T-helper 1 cell (primary cell): ENCODE results near the gene MESP1.

Experiments used
- DNase-seq, 5 donors: peaks; one replicate each; pipeline ENCODE4 v3.0.0-alpha.2; 2012 to 2020

Gene MESP1

DNA sequence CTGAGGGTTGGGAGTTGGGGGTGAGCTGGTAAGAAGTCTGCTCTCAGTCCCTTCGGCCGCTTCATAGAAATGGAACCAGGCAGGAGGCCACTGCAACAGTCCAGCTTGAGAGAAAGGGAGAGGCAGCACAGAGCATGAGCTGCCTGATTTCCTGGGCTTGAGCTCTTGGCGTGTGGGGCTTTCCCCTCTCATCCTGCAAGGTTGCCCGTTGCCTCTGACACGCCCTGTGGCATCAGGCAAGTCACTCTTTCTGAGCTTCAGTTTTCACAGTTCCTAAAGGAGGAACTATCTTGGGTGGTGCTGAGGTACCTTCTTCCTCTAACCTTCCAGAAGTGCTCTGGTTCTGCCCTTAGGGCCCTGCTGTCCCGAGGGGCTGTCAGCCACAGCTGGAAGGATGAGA, 30.0 kb upstream of the MESP1 start:
- peak in 1 of 5 donors; percentile 53 for DNase-seq

DNA sequence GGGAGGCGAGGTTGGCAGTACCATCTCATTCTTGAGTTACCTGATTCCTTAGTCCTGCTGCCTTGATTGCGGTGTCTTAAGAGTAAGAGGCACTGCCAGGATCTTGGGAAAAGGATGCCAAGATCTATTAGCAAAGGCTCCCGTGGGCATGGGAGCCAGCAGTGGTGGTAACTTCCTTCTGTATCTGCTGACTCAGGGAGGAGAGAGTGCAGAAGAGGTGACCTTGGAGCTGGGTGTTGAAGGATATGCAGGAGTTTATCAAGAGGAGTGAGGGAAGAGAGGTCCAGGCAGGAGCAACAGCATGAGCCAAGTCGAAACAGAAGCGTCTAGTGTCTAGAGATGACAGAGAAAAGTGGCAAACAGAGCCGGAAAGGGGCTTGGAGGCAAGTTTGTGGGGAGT, 29.6 kb upstream of the MESP1 start:
- DNase-seq: no peak

- DNase-seq: no peak
Observed at GRCh38 chr15:89778861-89779260, 27.8 kb upstream of the MESP1 start.

GRCh38 chr15:89777782-89778380, 26.8 kb upstream of the MESP1 start:
- DNase-seq: no peak

- no peak for DNase-seq
Observed at GRCh38 chr15:89777073-89777751, 26.2 kb upstream of the MESP1 start.

DNA sequence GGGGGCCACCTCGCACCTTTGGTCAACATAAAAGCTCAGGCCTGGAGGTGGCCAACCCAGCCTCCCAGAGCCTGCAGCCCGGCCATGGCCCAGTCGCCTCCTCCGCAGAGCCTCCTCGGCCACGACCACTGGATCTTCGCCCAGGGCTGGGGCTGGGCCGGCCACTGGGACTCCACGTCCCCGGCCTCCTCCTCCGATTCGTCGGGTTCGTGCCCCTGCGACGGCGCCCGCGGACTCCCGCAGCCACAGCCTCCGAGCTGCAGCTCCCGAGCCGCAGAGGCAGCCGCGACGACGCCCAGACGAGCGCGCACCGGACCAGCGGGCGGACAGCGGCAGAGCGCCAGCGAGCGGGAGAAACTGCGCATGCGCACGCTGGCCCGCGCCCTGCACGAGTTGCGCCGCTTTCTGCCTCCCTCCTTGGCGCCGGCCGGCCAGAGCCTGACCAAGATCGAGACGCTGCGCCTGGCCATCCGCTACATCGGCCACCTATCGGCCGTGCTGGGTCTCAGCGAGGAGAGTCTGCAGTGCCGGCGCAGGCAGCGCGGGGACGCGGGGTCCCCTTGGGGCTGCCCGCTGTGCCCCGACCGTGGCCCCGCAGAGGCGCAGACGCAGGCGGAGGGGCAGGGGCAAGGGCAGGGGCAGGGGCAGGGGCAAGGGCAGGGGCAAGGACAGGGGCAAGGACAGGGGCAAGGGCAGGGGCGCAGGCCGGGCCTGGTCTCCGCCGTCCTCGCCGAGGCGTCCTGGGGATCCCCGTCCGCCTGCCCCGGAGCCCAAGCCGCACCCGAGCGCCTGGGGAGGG, 25.4 kb upstream of the MESP1 start, which contains the start of gene MESP2:
Gene MESP2, plus strand, starts transcription at position 59 of the 799 bp plus-strand sequence. Its CDS starts 26 bp downstream, at position 85.
- DNase-seq: peak in 3 of 5 donors; percentile 28 to 52 (median 36)

DNA sequence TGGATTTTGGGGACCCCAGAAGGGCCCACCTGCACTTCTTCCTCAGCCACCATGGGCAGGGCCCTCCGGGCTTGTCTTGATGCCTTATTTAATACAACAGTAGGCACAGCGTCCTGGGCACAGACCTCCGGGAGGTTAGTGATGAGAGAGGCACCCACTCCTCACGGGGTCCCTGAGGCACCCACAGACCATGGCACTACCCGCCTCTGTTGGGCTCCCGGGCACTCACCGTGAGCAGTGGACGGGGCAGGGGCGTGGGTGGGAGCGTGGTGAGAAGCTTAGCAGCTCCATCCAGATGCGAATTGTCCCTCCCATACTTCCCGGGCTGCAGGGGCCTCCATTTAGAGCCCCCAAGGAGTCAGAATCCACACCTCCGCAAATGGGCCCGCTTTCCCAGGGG, 24.8 kb upstream of the MESP1 start:
- no peak for DNase-seq

DNA sequence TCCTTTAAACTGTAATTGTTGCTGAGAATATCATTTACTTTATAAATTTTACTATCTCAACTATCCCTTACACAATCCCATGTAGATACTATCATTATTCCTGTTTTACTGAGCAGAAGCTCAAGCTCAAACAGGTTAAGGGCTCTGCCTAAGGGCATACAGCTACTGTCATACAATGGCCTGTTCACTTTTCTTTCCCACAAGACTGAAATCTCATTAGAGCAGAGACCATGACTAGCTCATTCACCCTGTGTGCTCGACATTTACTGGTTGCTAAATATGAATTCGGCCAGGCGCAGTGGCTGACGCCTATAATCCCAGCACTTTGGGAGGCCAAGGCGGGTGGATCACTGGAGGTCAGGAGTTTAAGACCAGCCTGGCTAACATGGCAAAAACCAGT, 23.4 kb upstream of the MESP1 start:
- DNase-seq: no peak

DNA sequence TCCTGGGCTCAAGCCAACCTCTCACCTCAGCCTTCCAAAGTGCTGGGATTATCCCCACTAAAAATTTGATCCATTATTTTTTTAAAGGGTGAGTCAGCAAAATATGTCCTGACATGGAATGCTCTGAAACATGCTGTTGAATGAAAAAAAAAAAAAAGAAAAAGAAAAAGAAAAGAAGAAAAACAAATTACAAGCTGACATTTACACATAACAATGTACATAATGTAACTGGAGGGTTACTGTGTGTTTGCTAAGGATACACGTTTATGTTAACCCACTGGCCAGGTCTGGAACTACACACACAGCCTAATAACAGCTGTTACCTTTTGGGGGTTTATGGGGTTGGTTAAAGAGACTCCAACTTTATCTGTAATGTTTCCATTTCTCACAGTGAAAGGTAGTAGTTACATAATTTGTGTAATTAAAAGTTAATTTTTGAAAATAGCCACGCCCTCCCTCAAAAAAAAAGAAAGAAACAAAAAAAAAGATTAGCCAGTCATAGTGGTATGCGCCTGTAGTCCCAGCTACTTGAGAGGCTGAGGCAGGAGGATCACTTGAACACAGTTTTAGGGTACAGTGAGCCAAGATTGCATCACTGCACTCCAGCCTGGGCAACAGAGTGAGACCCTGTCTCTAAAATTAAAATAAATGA, 22.0 kb upstream of the MESP1 start:
- no peak for DNase-seq

DNA sequence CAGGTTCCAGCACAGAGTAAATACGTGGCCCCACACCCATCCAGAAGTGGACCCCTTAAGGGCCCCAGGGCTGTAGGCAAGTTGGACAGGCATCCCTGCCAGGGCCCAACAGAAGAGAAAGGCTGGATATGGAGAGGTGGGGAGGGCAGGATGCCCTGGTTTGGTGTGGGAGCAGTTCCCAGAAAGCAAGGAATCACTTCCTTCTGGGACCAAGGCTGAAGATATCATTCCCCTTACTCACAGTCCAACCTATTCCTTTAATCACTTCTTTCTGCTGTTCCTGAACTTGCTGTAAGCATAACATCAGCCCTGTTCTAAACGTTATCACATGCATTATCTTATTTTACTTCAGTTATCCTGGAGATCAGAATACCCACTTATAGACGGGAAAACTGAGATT, 19.0 kb upstream of the MESP1 start:
- no peak for DNase-seq

GRCh38 chr15:89769366-89769765, 18.3 kb upstream of the MESP1 start:
- DNase-seq: no peak

DNA sequence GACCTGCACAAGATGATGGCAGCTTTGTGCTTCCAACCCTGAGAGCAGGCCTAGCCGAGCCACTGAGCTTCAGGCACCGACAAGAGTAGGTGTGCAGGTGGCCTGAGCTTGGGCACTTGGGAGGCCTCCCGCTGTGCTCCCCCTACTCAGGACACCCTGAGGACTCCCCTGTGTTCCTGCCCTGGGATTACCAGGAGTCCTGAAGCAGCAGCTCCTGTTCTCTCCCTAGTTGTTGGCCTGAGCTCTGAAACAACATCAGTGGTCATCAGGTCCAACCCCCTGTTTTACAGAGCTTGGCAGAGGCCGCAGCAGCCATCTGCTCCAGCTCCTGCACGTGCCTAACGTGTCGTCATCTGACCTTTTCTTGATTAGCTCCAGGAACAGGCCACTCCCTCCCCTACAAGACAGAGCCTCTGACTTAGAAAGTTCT, 17.0 kb upstream of the MESP1 start:
- no peak for DNase-seq

DNA sequence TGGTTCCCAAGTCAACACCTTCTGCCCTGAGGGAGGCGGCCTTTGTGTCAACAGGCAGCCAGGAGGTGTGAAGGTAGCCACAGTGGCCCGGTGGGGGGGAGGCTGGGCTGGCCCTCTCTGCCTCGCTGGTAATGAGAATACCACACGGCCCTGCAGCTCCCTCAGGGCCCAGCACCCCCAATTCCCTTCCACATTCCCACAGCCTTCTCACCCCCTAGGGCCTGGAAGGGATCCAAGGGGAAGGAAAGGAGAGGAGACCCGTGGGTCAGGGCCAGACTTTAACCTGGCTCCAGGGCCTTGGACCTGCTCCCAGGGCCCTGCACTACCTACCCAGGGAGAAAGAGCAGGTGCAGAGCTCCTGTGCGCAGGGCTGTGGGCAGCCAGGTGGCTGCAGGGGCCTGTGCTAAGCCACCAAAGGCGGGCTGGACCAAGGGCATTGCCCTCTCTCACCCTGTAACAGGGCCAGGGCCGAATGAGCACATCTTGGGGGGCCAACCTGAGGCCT, 16.4 kb upstream of the MESP1 start:
- DNase-seq: no peak

DNA sequence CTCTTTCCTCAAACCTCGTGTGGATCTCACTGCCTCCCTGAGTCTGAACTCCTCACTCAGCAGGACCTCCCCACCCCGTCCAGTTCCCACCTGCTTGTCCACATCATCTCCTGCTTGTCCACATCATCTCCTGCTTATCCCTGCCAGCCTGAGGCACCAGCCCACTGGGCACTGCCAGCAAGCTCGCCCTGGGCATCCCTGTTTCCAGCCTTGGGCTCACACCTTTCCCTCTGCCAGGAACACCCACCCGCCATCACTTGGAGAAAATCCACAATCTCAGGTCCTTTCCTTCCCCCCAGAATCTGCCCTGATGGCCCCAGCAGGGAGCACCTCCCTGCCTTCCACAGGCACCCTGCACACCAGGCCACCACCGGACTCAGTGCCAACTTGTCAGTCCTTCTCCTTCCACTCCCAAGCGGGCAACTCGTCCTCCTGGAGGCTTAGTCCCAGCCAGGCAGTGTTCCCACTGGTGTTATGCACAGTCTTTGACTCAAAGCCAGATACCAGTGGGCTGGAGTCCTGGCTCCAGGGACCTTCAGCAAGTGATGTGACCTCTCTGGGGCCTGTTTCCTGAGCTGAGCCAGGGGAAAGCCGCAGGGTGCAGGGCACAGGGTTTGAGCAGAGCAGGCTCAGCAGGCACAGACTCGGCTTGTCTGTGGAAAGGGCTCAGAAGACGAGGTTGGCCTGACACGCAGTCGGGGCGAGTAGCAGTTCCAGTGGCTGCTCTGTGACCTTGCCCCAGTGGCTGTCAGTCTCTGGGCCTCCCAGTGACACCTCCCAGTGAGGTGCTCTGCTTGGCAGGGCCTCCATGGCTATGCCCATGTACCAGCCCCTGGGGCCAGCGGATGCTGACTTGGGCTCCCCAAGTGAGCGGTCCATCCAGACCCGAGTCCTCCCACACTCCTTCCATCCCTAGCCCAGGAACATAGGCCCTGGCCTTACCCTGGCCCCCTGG, 15.6 kb upstream of the MESP1 start:
- DNase-seq: no peak

DNA sequence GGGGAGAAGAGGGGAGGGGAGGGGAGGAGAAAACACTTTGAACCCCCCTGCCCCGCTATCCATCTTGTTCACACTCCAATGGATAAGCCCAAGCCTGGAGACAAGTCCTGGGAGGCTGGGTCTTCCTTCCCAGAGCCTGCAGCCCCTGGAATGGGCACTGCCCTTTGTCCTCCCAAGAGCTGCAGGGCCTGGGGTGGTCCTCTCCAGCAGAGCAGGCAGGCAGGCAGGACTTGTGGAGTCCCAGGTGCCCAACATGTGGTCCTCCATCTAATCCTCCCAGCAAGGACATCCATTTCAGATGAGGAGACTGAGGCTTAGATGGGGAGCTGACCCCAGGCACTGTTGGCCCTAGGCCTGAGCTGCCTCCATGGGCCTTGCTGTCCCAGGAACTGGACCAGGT, 14.6 kb upstream of the MESP1 start:
- no peak for DNase-seq

- no peak for DNase-seq
Observed at GRCh38 chr15:89761929-89762328, 10.9 kb upstream of the MESP1 start.

- no peak for DNase-seq
Observed at GRCh38 chr15:89761009-89761831, 10.2 kb upstream of the MESP1 start.

GRCh38 chr15:89760303-89761008, 9.4 kb upstream of the MESP1 start:
- peak in 4 of 5 donors; percentile 35 to 56 (median 48) for DNase-seq

DNA sequence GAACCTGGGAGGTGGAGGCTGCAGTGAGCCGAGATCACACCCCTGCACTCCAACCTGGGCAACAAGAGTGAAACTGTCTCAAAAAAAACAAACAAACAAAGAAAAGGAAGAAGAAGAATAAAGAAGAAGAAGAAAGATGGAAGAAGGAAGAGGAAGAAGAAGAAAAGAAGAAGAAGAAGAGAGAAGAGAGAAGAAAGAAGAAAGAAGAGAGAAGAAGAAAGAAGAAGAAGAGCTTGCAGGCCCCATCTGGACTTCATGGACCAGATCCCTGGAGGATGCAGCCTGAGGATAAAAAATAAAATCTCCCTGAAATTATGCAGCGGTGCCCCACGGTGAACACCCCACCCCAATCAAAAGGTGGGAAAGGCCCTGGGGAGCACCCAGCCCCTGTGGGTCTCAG, 8.8 kb upstream of the MESP1 start:
- DNase-seq: no peak

DNA sequence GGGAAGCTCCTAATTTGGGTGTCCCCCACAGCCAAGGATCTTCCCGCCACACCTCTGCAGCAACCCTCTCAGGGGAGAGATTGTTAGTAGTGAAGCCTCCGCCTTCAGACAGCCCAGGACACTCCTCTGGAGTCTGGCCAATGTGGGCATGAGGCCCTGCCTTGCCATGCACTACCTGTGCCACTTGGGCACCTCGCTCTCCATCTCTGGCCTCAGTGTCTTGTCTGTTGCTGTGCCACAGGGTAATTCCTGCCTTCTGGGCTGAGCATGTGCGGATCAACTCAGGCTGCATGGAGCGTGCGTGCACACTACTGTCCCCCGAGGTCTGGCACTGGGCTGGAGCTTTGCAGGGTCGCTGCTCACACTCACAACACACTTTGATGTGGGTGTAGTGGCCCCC, 7.9 kb upstream of the MESP1 start:
- DNase-seq: no peak
